BJ (cell line): ENCODE measurements around the gene ITGB3. TPM values are rescaled to one million over a fixed set of nuclear protein-coding genes. Genes with fewer than 3 reads are reported as not detected.
A peak's percentile ranks its signal among the peaks of the same experiment; 100 is the strongest.
"Not testable (repeated sequence)": the region's sequence is repeated elsewhere in the genome, so short reads cannot be mapped to it uniquely, and the experiment has no call there.

Experiments used
- CTCF ChIA-PET: fragments of 350-600 bp; formaldehyde crosslinking; extraction: SDS; loops from one replicate; lab custom pipeline; 2021; ENCODE audit warnings: antibody characterized with exemption, inconsistent platforms; lab: Yijun Ruan, JAX
- POLR2A ChIA-PET: fragments of 300-600 bp; sonication (Branson Sonifier 250); formaldehyde crosslinking; extraction: SDS; loops from one replicate; lab custom pipeline; 2021; ENCODE audit warnings: antibody characterized with exemption; lab: Charles Lee
- DNase-seq: peaks from one replicate; pipeline ENCODE4 v3.0.0-alpha.2; 2011; ENCODE audit warnings: low read depth
- H3K27me3 ChIP-seq: 2 replicates; pipeline ENCODE4 v1.6.0; 2011; ENCODE audit warnings: low read length; ENCODE audit not compliant: control insufficient read depth, insufficient read depth
- H3K36me3 ChIP-seq: 2 replicates; pipeline ENCODE4 v1.5.1; 2011; ENCODE audit warnings: low read length; ENCODE audit not compliant: control insufficient read depth, insufficient read depth
- H3K4me3 ChIP-seq: 2 replicates; pipeline ENCODE4 v1.5.1; 2011; ENCODE audit warnings: low read depth, mild to moderate bottlenecking, control low read depth, low read length
- CTCF ChIP-seq: IDR thresholded peaks from 2 replicates; pipeline ENCODE4 v1.5.1; 2011; ENCODE audit warnings: low read depth, mild to moderate bottlenecking, control low read depth, inconsistent platforms, low read length, moderate library complexity; ENCODE audit not compliant: insufficient read depth
- polyA plus RNA-seq: library from polyadenylated mRNA; depleted of rRNA; stranded (reverse); fragments of >200 nt; gene quantifications from 2 replicates; pipeline ENCODE4 v1.2.3, GENCODE V29; 2011

Gene ITGB3
- polyA plus RNA-seq, 1 experiment, result 6.3 TPM

- Histone ChIP-seq H3K36me3 (no peaks in the 10 kb centered on the region), H3K27me3 (no peaks in the 10 kb centered on the region), H3K4me3 (no peak overlapping the region)
- DNase-seq, result no peak
- TF ChIP-seq CTCF, result no peak
- ChIA-PET CTCF (interaction anchor here (0.6 to 1.2 kb wide), 2 partner anchors 22 to 399 kb away, joined by 3 read pairs; no protein-coding TSS in a partner anchor), POLR2A (no interaction called here)
Measured at GRCh38 chr17:47264166-47264565, 10.5 kb downstream of the ITGB3 start.

- DNase-seq, result no peak
- ChIA-PET CTCF (interaction anchor here (0.7 to 1.4 kb wide), 2 partner anchors 12 to 35 kb away, joined by 3 to 4 read pairs; no protein-coding TSS in a partner anchor), POLR2A (no interaction called here)
- no peaks in the 10 kb centered on the region for H3K27me3 ChIP-seq
- no peak for TF ChIP-seq CTCF
- no peak overlapping the region for H3K4me3 ChIP-seq
- no peaks in the 10 kb centered on the region for H3K36me3 ChIP-seq
Measured at GRCh38 chr17:47265983-47266541, 12.4 kb downstream of the ITGB3 start.

DNA sequence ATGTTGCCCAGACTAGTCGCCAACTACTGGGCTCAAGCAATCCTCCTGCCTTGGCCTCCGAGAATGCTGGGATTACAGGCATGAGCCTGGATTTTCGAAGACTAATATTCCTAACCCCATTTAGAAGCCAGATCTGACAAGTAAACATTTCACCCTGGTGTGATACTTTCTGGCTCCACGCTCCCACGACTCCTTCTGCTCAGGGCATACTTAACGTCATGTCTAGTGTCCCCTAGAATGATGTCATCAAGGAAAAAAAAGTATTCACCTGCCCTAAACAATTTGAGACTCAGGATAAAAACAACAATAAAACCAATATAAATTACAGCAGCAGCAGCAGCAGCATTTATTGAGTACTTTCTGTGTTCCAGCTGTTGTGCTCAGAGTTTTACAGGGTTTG is 13.2 kb downstream of the ITGB3 start:
- no peaks in the 10 kb centered on the region for H3K27me3 ChIP-seq
- H3K4me3 ChIP-seq, result no peak overlapping the region
- CTCF ChIA-PET, result interaction anchor here (1.4 kb wide), 1 partner anchor 36 kb away, joined by 3 read pairs; no protein-coding TSS in a partner anchor
- no peaks in the 10 kb centered on the region for H3K36me3 ChIP-seq
- no peak for TF ChIP-seq CTCF
- no peak for DNase-seq
- POLR2A ChIA-PET, result no interaction called here

GRCh38 chr17:47267354-47267828 is 13.8 kb downstream of the ITGB3 start:
- TF ChIP-seq CTCF, result no peak
- ChIA-PET POLR2A (no interaction called here), CTCF (no interaction called here)
- DNase-seq, result peak; percentile 84
- no peaks in the 10 kb centered on the region for H3K27me3 ChIP-seq
- no peak overlapping the region for H3K4me3 ChIP-seq
- no peaks in the 10 kb centered on the region for H3K36me3 ChIP-seq

DNA sequence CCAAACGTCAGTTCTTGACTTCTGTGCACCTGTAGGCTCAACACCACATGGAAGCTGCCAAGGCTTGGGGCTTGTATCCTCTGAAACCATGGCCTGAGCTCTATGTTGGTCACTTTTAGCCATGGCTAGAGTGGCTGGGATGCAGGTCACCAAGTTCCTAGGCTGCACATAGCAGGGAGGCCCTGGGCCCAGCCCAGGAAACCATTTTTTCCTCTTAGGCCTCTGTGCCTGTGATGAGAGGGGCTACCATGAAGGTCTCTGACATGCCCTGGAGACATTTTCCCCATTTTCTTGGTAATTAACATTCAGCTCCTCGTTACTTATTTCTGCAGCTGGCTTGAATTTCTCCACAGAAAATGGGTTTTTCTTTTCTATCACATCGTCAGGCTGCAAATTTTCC is 15.3 kb downstream of the ITGB3 start:
- H3K27me3 ChIP-seq, H3K36me3 ChIP-seq, CTCF ChIA-PET, H3K4me3 ChIP-seq, POLR2A ChIA-PET, DNase-seq: not testable (repeated sequence)

GRCh38 chr17:47269561-47270280 is 16.1 kb downstream of the ITGB3 start:
- H3K36me3 ChIP-seq, H3K4me3 ChIP-seq, DNase-seq, POLR2A ChIA-PET, H3K27me3 ChIP-seq: not testable (repeated sequence)
- CTCF ChIA-PET, result interaction anchor here (1.7 kb wide), 1 partner anchor 41 kb away, joined by 4 read pairs; no protein-coding TSS in a partner anchor
